ENCODE measurements around the gene SH3BGR.

GRCh38 chr21:39447264-39447663 is 4.5 kb upstream of the SH3BGR start:
- TF ChIP-seq POLR2A (IDR thresholded peaks at IDR 0.05; ENCODE audit: low read length) (no peak), GATA1 (IDR thresholded peaks at IDR 0.05; ENCODE audit: low read depth, low read length) (no peak)
